Fibroblast of peridontal ligament (primary cell): ENCODE results near the gene RBM11.

ENCODE experiments used
- DNase-seq: peaks from one replicate; pipeline ENCODE4 v3.0.0-alpha.2; 2010; ENCODE audit errors: extremely low read depth

Gene RBM11

GRCh38 chr21:14271053-14271452, 55.1 kb downstream of the RBM11 start:
- no peak for DNase-seq

DNA sequence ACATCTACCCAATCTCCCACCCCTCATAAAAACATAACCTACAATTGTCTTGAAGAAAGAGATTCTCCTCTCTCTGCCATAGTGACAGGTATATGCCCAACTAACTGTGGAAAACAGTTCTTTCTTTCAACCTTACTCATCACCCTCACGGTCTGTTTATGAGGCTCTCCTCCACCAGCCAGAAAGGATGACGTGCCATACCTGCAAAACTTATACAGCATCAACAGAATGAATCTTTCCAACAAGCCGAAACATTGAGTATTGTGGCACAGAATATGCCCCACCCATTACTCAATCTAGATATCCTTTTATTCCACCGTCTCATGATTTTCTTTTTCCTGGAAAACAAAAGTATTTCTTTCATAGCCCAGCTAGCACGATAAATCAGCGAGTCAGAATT, 55.7 kb downstream of the RBM11 start:
- no peak for DNase-seq

- no peak for DNase-seq
These were observed 58.0 kb downstream of the RBM11 start for GRCh38 chr21:14273736-14274538.

DNA sequence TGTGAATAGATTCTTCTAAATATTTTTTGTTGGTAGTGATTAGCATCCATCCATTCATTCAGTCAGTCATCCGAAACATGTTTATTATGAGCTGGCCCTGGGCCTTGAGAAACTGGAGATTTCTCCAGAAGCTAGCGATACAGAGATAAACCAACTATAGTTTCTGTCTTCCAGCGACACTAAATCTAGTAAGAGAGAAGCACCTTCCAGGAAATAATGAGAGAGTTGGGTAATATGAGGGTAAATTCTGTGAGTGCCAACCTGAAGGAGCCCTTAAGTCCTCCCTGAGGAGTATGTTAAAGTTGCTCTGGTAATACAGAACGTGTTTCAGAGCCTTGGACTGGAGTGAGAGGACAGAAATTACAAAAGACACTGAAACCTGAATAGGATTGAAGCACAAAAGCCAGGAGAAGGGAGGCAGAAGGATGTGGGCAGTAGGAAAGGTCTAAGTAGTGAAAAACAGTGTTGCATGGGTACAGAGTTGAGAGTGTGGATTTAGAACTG, 59.8 kb downstream of the RBM11 start:
- no peak for DNase-seq
